ENCODE data around the gene SYNM.

Gene SYNM

GRCh38 chr15:99104788-99105513 is at the start of gene SYNM:
TSS of gene SYNM (plus strand) at chr15:99105080. CDS start at chr15:99105200, 120 bp downstream.
- peak; percentile 93 for DNase-seq (ENCODE audit: low spot score)
- CTCF ChIA-PET, result interaction anchor here (0.6 to 1.6 kb wide), 5 partner anchors 18 to 117 kb away, joined by 3 to 8 read pairs (median 3); no protein-coding TSS in a partner anchor
- peak; percentile 97 for TF ChIP-seq CTCF (conservative IDR thresholded peaks at IDR 0.05; ENCODE audit: low read depth)
- POLR2A ChIA-PET (ENCODE audit: low non-redundant PET), result interaction anchor here (1.0 to 1.2 kb wide), 3 partner anchors 10 to 109 kb away, joined by 3 to 5 read pairs (median 3); no protein-coding TSS in a partner anchor
- H3K27ac ChIP-seq, result peak within 1 kb of the TSS; percentile 29

GRCh38 chr15:99055555-99056134 is 49.2 kb upstream of the SYNM start:
- no peak overlapping the region for H3K27ac ChIP-seq
- DNase-seq (ENCODE audit: low spot score), result no peak
- TF ChIP-seq CTCF (conservative IDR thresholded peaks at IDR 0.05; ENCODE audit: low read depth), result no peak
- POLR2A ChIA-PET (ENCODE audit: low non-redundant PET), result no interaction called here
- CTCF ChIA-PET, result interaction anchor here (0.5 kb wide), 1 partner anchor 158 kb away, joined by 3 read pairs; no protein-coding TSS in a partner anchor

GRCh38 chr15:99057020-99057419 is 47.9 kb upstream of the SYNM start:
- no peak for TF ChIP-seq CTCF (conservative IDR thresholded peaks at IDR 0.05; ENCODE audit: low read depth)
- ChIA-PET POLR2A (ENCODE audit: low non-redundant PET) (no interaction called here), CTCF (interaction anchor here (0.6 to 1.2 kb wide), 6 partner anchors 16 to 115 kb away, joined by 3 to 5 read pairs (median 4); no protein-coding TSS in a partner anchor)
- DNase-seq (ENCODE audit: low spot score), result no peak
- no peak overlapping the region for H3K27ac ChIP-seq

GRCh38 chr15:99057697-99058420 is 47.0 kb upstream of the SYNM start:
- DNase-seq (ENCODE audit: low spot score), result no peak
- H3K27ac ChIP-seq, result no peak overlapping the region
- CTCF ChIA-PET, result interaction anchor here (0.6 to 1.6 kb wide), 10 partner anchors 15 to 202 kb away, joined by 3 to 6 read pairs (median 4); no protein-coding TSS in a partner anchor
- POLR2A ChIA-PET (ENCODE audit: low non-redundant PET), result interaction anchor here (0.6 kb wide), 2 partner anchors 87 to 92 kb away, joined by 3 to 5 read pairs; no protein-coding TSS in a partner anchor
- TF ChIP-seq CTCF (conservative IDR thresholded peaks at IDR 0.05; ENCODE audit: low read depth), result no peak

- ChIA-PET POLR2A (ENCODE audit: low non-redundant PET) (no interaction called here), CTCF (interaction anchor here (0.5 to 1.8 kb wide), 14 partner anchors 8 to 818 kb away, joined by 3 to 6 read pairs (median 4); no protein-coding TSS in a partner anchor)
- no peak for TF ChIP-seq CTCF (conservative IDR thresholded peaks at IDR 0.05; ENCODE audit: low read depth)
- no peak overlapping the region; the same call in 1 of the 2 replicates for H3K27ac ChIP-seq
- no peak for DNase-seq (ENCODE audit: low spot score)
Observed at GRCh38 chr15:99058421-99058870, 46.4 kb upstream of the SYNM start.
